RCC 7860 (cell line): ENCODE data around the gene LY6G5B.

Source experiments
- DNase-seq: peaks from one replicate; pipeline ENCODE4 v3.0.0-alpha.2; 2015; ENCODE audit warnings: low spot score
- FAIRE-seq: peaks from 2 replicates; lab custom pipeline; 2012; peaks lifted over from hg19 to GRCh38; lab: Jason Lieb, UNC

LY6G5B gene

DNA sequence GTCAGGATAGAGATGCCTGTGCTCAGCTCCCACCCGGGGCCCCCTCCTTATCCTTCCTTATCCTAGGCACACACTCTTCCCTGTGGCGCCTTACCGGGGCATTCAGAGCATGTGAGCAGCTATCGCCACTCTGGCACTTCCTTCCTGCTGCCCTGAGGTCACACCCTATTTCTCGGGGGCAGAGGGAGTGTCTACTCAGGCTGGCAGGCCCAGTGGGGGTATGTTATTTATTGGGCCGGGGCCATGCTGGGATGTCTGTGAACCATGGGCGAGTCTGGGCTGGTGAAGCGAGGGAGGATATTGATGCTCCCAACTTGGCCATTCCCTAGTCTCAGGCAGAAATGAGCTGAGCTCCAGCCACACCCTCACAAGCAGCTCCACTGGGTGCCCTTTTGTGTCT is 41.5 kb downstream of the LY6G5B start:
- no peak for FAIRE-seq
- no peak for DNase-seq

DNA sequence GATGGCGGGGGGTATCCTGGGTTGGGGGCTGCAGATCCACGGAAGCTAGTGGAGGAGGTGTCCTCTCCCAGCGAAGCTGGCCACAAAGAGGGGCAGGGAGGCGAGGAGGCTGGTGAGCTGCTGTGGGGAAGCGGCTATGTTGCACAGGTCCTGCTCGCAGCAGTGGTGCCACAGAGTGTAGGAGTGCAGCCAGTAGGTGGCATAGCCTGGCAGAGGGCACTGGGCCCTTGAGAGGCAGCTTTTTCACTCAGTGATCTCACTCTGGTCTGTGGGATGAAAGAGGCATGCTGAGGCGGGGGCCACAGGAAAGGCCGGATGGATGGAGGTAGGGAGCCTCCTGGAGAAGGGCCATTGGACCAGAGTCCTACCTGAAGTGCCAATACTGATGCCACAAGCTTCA is 42.5 kb downstream of the LY6G5B start:
- DNase-seq (no peak), FAIRE-seq (no peak)

DNA sequence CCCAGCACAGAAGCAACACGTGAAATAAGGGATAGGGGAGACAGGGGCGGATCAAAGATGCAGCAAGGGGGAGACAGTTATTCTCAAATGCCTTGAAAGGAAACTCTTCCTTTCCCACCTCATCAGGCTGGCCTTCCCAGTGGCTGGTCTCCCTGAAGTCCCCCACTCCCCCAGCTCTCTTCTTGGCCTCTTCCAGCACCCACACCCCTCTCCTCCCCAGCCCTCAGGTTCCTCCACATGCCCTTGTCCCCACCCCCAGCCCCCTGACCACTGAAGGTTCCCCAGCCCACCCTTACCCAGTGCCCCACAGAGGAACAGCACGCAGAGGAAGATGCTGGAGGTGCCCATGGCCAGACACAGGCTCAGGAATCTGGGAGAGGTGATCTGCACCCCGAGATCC is 43.7 kb downstream of the LY6G5B start:
- FAIRE-seq, result no peak
- DNase-seq, result no peak

DNA sequence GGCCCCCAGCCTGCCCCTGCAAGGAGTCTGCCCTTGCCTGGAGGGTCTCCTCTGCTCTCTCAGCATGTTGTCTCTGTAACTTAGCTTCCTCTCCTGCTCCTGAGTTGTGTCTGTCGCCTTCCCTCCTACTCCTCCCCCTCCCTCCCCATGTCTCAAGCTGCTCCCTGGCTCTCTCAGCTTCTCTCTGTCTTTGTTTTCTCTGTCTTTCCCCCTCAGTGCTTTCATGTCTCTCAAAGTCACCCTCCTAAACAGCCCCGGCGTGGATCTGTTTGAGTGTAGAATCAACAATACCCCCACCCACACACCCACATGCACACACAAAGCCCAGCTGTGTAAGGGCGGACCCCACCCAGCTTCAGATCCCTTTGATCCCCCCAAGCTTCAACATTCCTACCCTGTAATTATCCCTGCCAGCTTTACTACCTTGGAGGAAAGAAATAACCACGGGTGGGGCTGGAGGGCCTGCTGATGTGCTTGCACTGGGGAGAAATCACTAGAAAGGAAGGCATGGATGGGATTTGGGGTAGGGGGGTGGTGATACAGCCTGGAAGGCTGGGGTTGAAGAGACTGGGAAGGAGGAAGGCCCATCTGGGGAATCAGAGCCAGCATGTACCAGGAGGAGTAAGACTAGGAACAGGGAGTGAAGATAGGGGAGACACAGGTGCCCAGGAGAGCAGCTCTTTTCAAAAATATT is 44.4 kb downstream of the LY6G5B start:
- FAIRE-seq, result no peak

DNA sequence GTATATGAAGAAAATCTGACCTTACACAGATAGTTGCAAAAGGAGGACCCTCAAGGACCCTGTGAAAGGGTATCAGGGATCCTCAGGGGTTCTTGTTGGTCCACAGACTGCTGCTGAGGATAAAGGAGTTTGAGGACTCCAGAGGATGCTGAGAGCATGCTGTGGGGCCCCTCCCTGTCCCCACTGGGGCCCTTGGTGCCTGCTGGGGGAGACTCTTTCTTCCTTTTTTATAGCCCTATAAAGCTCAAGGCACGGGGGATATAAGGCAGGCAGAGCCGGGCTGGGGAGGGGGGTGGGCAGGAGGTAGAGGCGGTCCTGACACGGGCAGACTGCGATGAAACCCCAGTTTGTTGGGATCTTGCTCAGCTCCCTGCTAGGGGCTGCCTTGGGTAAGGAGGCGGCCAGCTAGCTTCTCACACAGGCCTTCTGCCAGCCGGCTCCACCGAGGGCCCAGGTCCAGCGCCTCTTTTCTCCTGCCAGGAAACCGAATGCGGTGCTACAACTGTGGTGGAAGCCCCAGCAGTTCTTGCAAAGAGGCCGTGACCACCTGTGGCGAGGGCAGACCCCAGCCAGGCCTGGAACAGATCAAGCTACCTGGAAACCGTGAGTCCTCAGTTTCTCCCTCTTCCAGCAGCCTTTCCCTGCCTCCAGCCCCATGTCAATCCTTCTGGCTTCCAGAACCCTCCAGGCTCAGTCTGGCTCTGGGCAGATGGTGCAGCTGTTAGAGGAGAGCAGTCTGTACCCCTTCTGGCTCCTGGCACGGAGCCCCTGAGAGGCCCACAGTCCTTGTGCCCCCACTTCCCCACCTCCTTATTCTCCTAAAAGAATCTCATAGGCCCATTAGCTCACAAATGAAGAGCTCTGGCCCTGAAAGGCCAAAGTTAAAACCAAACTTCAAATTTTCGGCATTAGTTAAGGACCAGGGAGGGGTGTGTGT is 45.5 kb downstream of the LY6G5B start, which contains the start of gene LY6G6D:
LY6G6D (plus strand) TSS at position 327 of the 937 bp plus-strand sequence; CDS start at position 335, 8 bp downstream.
- FAIRE-seq (no peak), DNase-seq (no peak)

More for the DNA sequence above, 44.4 kb downstream of the LY6G5B start:
- DNase-seq, result no peak

DNA sequence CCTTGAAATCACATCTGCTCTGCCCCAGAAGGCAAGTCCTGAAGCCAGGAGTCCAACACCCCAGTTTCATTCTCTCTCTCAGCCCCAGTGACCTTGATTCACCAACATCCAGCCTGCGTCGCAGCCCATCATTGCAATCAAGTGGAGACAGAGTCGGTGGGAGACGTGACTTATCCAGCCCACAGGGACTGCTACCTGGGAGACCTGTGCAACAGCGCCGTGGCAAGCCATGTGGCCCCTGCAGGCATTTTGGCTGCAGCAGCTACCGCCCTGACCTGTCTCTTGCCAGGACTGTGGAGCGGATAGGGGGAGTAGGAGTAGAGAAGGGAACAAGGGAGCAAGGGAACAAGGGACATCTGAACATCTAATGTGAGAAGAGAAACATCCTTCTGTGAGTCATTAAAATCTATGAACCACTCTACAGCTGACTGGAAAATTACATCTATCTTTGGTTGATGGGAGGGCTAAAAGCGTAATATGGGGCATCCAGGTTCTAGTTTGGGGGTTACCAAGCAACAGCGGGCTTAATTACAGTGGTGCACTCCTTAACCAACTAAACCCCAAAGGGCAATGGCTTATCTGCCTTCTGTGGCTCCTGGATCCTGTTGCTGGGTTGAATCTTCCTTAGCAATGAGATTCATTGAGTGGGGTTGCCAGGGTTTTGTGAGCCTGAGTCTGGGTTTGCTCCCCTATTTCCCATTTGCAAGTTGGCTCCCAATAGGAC is 47.9 kb downstream of the LY6G5B start:
- no peak for DNase-seq
- no peak for FAIRE-seq

DNA sequence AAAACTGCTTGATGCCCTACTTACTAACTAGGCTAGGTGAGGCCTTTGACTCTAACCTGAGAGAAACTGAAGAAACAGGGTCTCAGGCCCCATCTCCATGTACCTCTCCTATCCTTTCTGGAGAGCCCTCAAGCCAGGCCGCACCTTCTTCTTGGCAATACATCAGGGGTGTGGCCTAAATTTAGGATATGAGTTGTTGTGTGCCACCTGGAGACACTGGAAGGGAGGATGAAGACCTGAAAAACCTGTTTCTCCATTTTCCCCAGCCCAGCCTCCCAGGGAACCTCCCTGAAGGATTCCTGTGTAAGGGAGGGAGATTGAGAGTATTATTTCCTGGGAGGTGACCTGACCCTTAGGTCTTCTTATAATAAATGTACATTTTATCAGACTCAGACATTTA is 48.5 kb downstream of the LY6G5B start:
- no peak for FAIRE-seq
- DNase-seq, result no peak

DNA sequence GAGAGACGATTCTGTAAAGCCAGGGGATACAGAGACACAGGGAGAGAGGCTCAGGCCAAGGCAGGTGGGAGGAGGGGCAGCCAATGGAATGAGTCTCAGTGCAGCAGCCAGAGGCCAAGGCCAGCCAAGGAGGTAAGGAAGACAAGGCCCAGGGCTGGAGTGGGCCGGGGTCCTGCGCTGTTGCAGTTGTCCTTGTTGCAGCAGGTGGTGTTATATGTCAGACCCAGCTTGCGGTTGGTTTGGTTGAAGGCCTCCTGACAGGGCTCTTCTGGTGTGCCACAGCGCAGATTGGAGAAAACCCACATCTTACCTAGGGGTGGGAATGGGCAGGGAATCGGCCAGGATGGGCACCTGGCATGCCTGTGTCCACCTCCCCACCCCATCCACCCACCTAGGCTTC is 49.2 kb downstream of the LY6G5B start:
- FAIRE-seq, result no peak
- no peak for DNase-seq

DNA sequence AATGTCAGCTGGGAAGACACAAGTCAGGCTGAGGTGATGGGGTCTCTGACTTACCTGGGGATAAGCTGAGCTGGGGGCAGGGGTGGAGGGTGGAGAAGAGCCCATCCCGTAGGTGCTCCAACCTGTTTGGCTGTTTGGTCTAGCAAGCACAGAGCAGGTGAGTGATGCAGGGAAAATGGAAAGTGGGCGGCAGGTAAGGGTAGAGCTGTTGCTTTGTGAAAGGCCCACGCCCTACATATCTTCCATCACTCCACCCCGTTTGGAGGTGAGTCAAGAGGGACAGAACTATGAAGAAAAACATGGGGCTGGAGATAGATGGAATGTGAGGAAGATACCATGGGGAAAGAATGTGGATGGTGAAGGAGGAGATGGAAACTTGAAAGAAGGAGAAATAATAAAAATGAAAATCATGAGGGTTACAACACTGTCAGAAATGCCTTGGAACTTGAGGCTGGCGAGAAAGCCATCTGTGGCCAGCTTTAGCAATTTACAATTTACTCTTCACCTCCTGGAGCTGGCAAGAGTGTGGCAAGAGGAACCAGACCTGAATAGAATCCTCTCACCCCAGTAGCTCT is 50.5 kb downstream of the LY6G5B start:
- FAIRE-seq (no peak), DNase-seq (no peak)

DNA sequence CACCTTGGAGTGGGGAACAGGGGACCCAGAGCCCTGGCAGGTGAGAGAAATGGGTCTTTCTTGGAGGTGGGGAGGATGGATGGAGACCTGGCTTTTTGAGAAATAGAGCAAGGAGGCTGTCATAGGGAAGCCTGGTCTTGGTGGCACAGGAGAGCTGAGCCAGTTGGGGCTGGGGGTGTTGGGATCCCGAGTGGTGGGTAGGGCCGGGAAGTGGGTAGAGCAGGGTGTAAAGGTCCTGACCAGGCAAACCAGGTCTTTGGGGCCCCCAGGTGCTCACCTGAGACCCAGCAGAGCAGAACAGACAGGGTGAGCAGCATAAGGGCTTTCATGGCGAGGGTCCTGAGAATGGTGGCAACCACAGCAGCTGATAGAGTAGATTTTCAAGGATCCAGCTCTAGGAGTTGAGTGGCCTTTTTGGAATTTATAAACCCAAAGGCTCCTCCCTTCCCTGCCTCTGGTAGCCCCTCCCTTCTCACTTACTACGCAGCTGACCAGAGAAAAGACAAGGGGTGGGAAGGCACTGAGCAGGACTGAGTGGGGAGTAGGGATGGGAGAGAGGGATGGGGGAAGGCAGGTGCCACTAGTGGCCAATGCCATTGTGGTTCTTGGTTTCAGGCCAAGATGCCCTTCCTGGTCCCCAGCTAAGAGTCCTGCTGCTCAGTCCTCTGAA is 51.7 kb downstream of the LY6G5B start, which contains the start of gene LY6G6C:
LY6G6C (minus strand) TSS at position 396 of the 670 bp plus-strand sequence; CDS start at position 329, 67 bp downstream.
- FAIRE-seq (no peak), DNase-seq (no peak)

DNA sequence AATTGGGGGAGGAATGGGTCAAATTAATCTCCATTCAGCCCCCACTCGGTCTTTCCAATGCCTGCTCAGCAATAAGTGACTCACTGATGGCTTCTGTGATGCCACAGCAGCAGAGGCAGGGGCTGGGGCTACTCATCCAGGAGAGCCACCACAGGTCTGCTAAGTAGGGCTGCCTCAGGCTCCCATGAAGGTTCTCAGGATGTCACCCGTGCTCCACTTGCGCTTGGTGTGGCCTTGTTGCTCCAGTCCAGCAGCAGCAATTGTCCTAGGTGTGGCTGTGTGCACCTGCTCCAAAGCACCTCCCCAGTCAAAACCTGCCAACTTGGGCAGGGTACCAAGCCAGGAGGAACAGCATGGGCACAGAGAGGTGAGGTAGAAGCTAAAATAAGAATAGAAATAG is 52.4 kb downstream of the LY6G5B start:
- FAIRE-seq (no peak), DNase-seq (no peak)
